ENCODE results near the gene SDS.

DNA sequence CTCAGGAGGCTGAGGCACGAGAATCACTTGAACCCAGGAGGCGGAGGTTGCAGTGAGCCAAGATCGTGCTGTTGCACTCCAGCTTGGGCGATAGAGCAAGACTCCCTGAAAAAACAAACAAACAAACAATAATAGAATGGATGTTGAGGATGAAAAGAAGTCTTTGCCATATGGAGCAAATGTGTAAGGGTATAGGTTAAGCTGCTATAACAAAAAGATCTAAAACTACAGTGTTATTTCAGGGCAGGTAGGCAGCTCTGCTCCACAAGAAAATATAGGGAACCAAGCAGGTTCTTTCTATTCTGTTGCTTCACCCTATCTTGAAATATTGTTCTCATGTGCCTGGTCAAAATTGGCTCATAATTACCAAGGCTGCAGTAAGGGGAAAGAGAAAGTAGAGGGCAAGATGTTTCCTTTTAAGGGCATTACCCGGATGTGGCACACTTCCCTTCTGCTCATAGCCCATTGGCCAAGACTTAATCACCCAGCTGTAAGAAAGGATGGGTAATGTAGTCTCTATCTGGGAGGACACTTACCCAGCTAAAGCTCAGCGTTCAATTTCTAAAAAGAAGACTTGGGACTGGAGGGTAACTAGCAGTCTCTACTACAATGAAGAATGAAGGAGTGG lies 42.0 kb upstream of the SDS start:
- TF ChIP-seq, protein P1, sequence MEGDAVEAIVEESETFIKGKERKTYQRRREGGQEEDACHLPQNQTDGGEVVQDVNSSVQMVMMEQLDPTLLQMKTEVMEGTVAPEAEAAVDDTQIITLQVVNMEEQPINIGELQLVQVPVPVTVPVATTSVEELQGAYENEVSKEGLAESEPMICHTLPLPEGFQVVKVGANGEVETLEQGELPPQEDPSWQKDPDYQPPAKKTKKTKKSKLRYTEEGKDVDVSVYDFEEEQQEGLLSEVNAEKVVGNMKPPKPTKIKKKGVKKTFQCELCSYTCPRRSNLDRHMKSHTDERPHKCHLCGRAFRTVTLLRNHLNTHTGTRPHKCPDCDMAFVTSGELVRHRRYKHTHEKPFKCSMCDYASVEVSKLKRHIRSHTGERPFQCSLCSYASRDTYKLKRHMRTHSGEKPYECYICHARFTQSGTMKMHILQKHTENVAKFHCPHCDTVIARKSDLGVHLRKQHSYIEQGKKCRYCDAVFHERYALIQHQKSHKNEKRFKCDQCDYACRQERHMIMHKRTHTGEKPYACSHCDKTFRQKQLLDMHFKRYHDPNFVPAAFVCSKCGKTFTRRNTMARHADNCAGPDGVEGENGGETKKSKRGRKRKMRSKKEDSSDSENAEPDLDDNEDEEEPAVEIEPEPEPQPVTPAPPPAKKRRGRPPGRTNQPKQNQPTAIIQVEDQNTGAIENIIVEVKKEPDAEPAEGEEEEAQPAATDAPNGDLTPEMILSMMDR (IDR thresholded peaks at IDR 0.05 in 2 of 3, conservative IDR thresholded peaks at IDR 0.05 in 1 of 3; ENCODE audit: borderline replicate concordance in 1 of 3, insufficient read depth in 1 of 3, low read depth in 2 of 3, low read length in 2 of 3) = no peak
- no peak for TF ChIP-seq EZH2phosphoT487 (IDR thresholded peaks at IDR 0.05; ENCODE audit: borderline replicate concordance)
- TF ChIP-seq POLR2AphosphoS5 (IDR thresholded peaks at IDR 0.05; ENCODE audit: low read depth, low read length) = no peak
- TF ChIP-seq SIN3A (IDR thresholded peaks at IDR 0.05; ENCODE audit: low read depth) = no peak
- TF ChIP-seq MAX (IDR thresholded peaks at IDR 0.05) = no peak
- no peak for TF ChIP-seq REST (IDR thresholded peaks at IDR 0.05; ENCODE audit: low read depth)

All from HCT116 (cell line).